HG02763 (cell line): Measurements from ENCODE around the gene SLC2A9.

ENCODE experiments used
- ATAC-seq: cut with Tn5 transposase; IDR thresholded peaks from one replicate; pipeline ENCODE4 v1.9.1; 2021; ENCODE audit warnings: mild to moderate bottlenecking, moderate library complexity; ENCODE audit not compliant: unreplicated experiment

SLC2A9 gene

DNA sequence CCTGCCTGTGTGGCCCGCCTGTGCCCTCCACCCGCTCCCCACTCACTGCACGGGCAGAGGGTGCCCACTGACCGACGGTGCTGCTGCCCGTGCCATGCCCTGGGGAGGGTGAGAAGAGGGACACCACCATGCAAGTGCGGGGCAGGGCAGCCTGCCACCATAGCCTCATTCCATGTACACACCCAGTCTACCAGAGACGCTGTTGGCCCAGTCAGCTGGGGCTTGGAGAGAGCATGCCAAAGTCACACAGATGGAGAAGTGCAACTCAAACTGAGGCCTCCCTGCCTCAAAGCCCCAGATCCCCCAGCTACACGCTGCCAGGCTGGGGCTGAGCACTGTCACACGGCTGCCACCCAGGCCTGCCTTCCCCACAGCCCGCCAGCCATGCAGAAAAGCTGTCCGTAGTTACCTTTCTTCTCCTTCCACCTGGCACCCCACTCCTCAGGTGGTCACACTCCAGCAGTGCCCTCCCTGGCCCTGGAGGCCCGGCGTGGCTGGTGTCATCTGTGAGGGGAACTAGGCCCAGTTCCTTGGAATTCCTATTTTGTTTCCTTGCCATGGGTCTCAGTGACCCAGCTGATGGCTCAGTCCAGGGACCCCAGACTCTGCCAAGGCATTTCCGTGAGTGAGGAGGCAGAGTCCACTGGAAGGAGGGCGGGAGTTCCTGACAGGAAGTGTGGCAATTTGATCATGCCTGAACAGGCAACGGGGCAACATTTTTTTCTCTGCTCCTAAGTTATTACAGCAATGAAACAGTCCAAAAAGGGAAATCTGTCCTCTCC lies at the start of gene SLC2A9:
Gene SLC2A9 (minus strand): TSS at position 627 of the 782 bp plus-strand sequence. CDS start 68 bp downstream, at position 559.
- no peak for ATAC-seq

GRCh38 chr4:10069075-10069642 lies 47.9 kb upstream of the SLC2A9 start:
- no peak for ATAC-seq

GRCh38 chr4:10066670-10067651 lies 45.7 kb upstream of the SLC2A9 start:
- no peak for ATAC-seq

DNA sequence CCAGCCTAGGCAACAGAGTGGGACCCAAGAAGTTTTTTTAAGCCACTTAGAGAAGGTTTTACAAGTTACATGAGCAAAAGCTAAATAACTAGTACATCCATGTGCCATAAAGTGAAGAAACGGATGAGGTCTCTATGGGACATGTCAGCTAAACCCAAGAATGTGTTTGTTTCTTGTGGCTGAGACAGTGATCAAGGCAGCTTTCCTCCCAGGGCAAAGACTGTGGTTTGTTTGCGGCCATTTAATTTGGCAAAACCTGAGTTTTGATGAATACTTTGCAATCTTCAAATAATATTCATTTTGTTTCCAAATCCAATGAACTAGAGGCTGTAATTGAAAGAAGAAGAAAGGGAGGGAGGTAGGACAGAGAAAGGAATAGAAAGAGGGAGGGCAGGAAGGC lies 44.9 kb upstream of the SLC2A9 start:
- no peak for ATAC-seq

DNA sequence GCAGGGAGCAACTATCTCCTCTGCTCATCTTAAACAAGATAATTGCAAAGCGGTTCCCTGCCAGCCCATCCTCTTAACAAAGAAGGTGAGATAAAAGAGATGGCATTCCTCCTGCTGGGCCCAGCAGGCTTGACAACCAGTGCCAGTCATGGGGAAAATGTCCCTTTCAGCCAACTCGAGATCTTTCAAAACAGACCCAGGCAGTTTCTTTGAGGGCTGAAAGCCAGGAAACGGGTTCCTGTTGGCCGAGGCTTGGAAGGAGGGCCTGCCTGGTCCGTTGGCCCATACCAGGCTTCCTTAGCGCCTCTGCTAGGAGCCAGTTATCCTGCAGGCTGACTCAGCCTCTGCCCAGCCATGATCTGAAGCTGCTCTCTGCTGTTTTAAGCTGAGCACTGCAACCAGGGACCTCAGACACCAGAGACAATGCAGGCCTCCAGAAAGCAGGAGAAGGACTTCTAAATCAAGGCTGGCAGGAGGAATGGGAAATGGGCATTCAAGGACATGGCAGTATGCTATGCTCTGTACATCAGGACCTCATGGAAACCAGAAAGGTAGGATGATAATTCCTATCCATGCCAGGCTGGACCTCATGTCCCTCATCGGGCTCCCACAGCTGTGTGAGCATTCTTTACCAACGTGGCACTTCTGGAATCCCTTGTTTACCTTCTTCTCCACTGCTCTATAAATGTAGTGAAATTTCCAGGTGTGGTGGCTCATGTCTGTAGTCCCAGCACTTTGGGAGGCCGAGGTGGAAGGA lies 42.4 kb upstream of the SLC2A9 start:
- no peak for ATAC-seq

DNA sequence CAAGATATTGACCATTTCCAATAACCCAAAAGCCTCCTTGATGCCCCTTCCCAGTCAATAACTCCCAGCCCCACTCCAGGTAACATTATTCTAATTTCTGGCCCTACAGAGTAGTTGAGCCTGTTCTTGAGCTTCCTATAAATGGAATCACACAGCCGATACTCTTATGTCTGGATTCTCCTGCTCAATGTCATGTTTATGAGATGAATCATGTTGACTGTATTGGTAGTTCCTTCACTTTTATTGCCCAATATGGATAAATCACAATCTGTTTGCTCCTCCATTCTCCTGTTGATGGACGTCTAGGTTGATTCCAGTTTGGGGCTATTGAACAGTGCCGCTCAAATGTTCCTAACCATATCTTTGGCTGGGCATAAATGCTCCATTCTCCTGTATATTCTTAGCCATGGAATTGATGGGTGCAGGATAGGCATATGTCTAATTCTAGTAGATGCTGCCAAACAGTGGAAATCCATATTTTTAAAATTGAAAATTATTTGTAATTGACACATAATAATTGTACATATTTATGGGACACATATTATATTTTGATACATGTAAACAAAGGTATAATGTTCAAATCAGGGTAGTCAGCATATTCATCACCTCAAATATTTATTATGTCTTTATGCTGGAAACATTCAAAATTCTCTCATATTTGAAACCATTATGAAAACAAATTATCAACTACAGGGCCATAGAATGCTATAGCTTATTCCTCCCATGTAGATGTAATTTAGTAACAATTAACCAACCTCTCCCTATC lies 40.5 kb upstream of the SLC2A9 start:
- no peak for ATAC-seq

- ATAC-seq: no peak
These were observed 37.1 kb upstream of the SLC2A9 start for GRCh38 chr4:10058371-10058770.

- no peak for ATAC-seq
These were observed 35.7 kb upstream of the SLC2A9 start for GRCh38 chr4:10057023-10057395.

DNA sequence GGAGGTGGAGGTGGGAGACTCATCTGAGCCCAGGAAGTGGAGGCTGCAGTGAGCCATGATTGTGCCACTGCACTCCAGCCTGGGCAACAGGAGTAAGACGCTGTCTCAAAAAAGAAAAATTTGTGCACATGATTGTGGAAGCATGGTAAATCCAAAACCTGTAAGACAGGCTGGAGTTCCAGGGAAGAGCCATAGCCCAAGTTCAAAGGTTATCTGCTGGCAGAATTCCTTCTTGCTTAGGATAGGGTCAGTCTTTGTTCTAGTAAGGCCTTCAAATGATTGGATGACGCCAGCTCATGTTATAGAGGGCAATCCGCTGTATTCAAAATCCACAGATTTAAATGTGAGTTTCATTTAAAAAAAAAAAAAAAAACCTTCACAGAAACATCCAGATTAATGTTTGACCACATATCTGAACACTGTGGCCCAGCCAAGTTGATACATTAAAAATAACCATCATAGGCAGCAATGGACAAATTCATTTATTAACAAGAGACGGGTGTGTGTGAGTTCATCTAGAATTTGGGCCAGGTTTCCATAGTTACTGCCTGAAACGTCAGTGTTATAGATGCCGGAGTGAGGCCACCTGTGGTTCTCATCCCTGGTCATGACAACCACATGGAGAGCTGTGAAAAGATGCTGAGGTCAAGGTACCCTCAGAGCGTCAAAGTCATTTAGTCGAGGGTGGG lies 35.2 kb upstream of the SLC2A9 start:
- ATAC-seq: no peak

DNA sequence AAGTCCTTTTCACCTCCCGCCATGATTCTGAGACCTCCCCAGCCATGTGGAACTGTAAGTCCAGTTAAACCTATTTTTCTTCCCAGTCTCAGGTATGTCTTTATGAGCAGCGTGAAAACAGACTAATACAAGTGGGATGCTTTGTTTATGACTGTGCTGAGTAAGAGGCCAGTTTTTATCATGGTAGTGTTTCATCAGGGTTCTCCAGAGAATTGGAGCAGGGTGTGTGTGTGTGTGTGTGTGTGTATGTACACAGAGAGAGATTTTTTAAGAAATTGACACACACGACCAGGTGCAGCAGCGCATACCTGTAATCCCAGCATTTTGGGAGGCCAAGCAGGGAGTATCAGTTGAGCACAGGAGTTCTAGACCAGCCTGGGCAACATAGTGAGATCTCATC lies 34.6 kb upstream of the SLC2A9 start:
- ATAC-seq: no peak

- ATAC-seq: no peak
These were observed 33.3 kb upstream of the SLC2A9 start for GRCh38 chr4:10054571-10055041.

GRCh38 chr4:10053635-10054453 lies 32.5 kb upstream of the SLC2A9 start:
- no peak for ATAC-seq

- no peak for ATAC-seq
These were observed 30.3 kb upstream of the SLC2A9 start for GRCh38 chr4:10051517-10052135.

- ATAC-seq: no peak
These were observed 29.4 kb upstream of the SLC2A9 start for GRCh38 chr4:10050721-10051120.

DNA sequence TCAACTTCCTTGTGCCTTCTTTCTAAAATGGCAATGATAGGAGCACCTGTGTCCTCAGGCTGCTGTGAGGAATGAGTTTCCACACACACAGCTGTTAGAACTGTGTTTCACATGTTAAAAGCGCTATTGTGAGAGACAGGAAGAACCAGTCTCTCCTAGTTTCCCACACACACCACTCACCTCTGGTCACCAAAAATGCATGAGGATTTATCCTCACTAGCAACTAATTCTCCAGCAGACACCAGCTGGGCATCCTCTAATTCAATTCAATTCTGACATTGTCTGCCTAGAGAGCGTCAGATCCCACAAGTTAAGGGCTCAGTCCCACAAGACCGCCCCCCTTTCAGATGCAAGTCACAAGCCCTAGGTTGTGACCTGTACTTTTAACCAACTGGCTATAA lies 29.0 kb upstream of the SLC2A9 start:
- ATAC-seq: no peak

DNA sequence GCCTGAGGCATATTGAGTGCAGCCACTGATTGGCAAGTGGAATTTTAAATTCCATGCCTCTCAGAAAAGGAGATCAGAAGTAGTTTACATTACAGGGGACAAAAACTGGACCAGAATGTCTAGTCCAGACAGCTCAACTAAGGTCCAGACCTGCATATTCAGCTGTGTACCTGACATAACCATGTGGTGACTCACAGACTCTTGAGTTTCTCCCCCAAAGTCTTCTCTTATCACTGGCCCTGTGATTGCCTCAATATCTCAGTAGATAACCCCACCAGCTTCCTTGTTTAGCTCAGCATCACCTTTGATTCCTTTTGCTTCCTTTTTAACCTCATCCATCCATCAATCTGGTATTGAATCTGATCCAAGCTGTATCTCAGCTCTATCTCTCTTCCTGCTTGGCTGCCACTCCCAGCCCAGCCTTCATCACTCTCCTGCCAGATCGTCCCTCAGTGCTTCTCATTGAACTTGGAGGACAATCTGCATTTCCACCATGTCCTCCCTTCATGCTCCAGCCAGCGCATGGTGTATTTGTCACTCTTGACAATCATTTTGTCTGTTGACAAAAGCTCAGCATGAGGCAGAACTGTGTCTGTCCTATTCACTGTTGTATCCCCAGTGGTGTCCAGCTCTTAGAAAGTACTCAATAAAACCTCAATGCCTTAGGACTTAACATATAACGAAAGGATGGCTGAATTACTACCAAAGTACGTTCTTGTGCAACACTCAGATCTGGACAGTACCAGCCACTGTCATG lies 27.8 kb upstream of the SLC2A9 start:
- ATAC-seq: no peak

DNA sequence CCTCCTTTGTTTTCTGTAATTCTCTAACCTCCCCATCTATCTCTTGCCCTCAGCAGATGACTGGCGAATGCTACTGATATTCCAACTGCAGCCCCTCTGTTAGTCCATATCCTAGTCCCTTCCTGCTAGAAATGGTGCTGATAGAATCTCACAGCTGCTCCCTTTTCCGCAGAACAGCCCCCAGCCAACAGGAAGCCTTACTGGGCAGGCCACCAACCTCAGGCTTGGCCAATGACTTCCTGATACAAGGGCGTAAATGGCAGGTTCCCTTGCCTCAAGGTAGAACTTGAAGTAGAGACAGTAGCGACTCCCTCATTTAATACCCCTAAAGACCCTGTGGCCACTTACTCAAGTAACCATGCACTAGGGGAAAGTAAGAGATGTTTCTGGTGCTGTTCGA lies 26.7 kb upstream of the SLC2A9 start:
- ATAC-seq: no peak
